GM11168 (cell line): ENCODE data around the gene SACS.
"Not testable (repeated sequence)": the region's sequence is repeated elsewhere in the genome, so short reads cannot be mapped to it uniquely, and the experiment has no call there.

Source experiments
- in situ Hi-C: fragments of 300-500 bp; cut with MboI; formaldehyde crosslinking; loops from one replicate; pipeline ENCODE4 v1.12.0; 2022; ENCODE audit warnings: low sequenced_read_pairs; ENCODE audit not compliant: unreplicated experiment

SACS gene

DNA sequence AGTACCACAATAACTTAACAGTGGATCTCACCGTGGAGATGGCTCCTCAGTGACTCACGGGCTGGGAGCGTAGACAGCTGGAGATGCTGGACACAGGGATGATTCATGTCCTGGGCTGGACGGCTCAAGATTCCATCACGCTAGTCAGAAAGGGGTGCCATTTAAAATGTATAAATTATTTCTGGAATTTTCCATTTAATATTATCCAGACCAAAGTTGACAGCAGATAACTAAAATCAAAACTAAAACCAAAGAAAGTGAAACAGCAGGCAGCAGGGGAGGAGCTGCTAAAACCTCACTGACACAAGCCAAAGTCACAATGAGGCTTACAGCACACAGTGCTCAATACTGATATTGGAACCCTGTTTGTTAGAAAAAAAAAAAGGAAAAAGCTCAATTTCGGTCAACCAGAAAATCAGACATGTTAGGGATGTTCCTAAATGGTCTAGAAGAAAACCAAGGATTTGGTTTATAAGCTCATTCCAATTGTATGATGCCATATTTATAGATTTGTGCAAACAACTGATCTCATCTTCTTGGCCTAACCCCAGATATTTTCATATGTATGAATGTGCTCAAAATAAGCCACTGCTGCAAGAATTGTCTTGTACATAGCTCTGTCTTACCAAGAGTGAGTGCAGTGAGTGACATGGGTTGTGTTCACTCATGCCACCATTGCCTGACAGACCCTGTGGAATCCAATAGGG lies 111.8 kb downstream of the SACS start:
- in situ Hi-C loops: no loop called here

DNA sequence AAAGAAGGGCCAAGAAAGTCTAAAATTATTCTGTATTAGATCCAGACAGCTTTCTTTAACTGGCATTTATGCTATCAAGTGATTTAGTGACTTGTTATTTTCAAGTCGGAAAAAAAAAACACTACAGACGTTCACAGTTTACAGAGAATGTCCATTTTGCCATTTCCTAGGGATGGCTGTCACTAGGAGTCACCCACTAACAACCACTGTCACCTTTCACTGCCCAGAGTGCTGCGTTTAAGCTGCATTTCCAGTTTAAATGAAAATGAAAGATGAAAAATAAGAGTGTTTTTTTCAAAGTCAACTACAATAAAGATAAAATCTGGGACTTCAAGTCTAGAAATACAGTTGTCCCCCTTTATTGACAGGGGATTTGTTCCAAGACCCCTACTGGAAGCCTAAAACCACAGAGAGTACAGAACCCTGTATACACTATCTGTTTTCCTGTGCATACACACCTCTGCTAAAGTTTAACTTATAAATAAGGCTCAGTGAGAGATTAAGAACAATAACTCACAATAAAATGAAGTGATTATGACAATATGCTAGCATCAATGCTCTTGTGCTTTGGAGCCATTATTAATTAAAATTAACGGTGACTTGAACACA lies 112.5 kb downstream of the SACS start:
- in situ Hi-C loops: no loop called here

DNA sequence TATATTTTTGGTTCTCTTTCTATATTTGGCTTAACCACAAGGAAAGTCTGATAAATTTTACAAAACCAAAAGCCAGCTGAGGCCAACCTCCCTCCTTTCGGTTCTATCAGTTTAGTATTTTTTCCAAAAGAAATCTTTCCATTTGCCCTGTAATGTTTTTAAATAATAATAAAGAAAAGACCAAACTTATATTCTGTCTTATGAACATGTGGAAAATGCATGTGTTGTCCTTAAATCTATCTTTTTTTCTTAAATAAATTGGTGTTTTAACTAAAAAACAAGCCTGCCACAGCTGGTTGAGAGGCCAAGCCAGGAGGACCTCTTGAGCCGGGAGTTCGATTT lies 113.6 kb downstream of the SACS start:
- in situ Hi-C loops: no loop called here

DNA sequence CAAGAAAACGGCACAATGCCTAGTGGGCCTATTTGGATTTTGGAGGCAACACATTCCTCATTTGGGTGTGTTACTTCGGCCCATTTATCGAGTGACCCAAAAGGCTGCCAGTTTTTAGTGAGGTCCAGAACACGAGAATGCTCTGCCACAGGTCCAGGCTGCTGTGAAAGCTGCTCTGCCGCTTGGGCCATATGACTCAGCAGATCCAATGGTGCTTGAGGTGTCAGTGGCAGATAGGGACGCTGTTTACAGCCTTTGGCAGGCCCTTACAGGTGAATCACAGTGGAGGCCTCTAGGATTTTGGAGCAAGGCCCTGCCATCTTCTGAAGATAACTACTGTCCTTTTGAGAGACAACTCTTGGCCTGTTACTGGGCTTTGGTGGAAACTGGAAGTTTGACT lies 118.7 kb downstream of the SACS start:
- in situ Hi-C loops: not testable (repeated sequence)

DNA sequence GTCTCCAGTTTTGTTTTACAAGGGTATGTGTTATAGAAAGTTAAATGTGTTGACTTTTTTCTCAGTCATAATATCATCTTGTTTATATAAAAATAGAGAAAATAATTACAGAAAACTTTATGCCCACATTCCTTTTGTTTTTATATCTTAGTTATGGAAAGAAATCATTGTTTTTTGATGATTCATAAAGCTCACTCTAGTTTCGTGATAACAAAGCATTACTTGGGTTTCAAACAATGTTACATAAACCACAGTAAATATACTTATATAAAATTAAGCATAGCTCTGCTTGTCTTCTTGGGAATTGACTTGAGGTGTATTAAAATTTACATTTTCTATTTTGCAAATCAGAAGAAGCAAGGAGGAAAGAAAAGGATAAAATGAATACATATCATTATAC lies 140.9 kb downstream of the SACS start:
- in situ Hi-C loops: no loop called here

DNA sequence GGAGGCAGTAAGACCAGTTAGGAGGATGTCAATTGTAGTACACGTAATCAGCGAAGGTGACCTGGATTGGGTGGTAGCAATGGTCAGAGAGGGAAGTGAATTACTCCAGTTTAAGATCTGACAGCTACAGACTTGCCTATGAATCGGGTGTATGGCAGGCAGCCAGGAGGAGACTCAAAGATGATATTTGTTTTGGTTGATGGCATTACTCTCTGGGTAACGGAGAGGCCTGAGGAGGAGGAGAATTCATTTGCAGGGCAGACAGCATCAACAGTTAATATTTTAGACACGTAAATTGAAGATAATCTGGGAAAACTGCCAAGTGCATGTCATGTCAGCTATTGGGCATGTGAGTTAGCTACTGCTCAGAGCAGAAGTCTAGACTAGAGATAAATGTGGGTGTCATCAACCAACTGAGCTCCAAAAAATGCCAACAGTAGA lies 143.6 kb downstream of the SACS start:
- in situ Hi-C loops: no loop called here

DNA sequence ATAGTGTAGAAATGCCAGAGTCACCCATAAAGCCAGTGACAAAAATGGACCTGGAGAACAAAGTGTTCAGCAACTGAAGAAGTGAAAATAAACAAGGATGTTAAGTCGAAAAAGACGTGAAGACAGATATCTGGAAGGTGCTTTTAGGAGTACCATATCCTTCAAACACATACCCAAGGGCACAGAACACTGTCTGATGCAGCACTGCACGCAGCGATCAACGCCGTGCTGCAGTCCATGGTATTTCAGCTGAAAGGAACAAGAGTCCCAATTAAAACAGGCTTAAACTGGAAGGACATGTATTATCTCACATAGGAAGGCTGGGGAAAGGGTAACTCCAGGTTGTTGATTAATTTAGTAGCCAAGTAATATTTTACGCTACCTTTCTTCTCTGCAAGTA lies 144.5 kb downstream of the SACS start:
- in situ Hi-C loops: no loop called here

- in situ Hi-C loops: no loop called here
Measured at GRCh38 chr13:23288564-23288963, 144.9 kb downstream of the SACS start.

DNA sequence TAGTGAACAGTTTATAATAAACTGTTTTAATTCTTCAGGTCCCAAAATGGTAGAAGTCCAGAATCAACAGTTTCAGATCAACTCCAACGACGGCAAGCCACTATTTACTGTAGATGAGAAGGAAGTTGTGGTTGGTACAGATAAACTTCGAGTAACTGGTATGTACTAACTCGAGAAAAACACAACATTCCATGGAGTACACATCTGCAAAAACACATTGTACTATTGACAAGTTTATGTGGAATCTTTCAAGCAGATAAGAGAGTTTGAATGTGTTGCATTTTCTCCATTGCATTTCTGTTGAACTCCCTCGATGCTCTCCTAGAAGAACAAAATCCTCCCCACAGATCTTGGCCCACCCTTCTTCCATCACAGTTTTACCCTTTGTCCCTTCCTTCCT lies 154.2 kb downstream of the SACS start:
- in situ Hi-C loops: no loop called here
